NCI-H2227 treated with DMSO at 0.1 percent for 48 hours (cell line): Measurements from ENCODE around the gene RPS25.
"Not testable (repeated sequence)": the region's sequence is repeated elsewhere in the genome, so short reads cannot be mapped to it uniquely, and the experiment has no call there.

Experiments used
- DNase-seq: peaks from one replicate; lab custom pipeline; 2025; lab: John Stamatoyannopoulos, UW

RPS25 gene

GRCh38 chr11:118971646-118972045 is 46.5 kb downstream of the RPS25 start, which contains the start of gene FOXR1:
Gene FOXR1, plus strand, starts transcription at chr11:118971761. Its CDS starts 171 bp downstream, at chr11:118971932.
- no peak for DNase-seq

- not testable (repeated sequence) for DNase-seq
Measured at GRCh38 chr11:118969508-118969907, 48.6 kb downstream of the RPS25 start.
